ENCODE results near the gene ADK.

GRCh38 chr10:74305730-74306129 lies 154.7 kb downstream of the ADK start:
- TF ChIP-seq POLR2A (IDR thresholded peaks at IDR 0.05) (no peak), CTCF (IDR thresholded peaks at IDR 0.05) (no peak)

Data from right lobe of liver (tissue), 4 donors.